Spinal cord (tissue), 10 donors: Measurements from ENCODE around the gene SLC26A2. TPM values are rescaled to one million over a fixed set of nuclear protein-coding genes. Genes with fewer than 3 reads are reported as not detected.

Source experiments
- DNase-seq, 6 donors: peaks; one replicate each; pipeline versions ENCODE4 v3.0.0 to v3.0.0-alpha.2; 2013 to 2015; ENCODE audit warnings: low spot score in 6 of 6, low read depth in 4 of 6
- H3K27ac ChIP-seq: one replicate; pipeline ENCODE4 v1.5.1; 2013; ENCODE audit warnings: low read depth, low read length, control low read depth
- H3K27me3 ChIP-seq: one replicate; pipeline ENCODE4 v1.6.1; 2013; ENCODE audit warnings: low read length; ENCODE audit not compliant: control insufficient read depth, insufficient read depth
- H3K36me3 ChIP-seq: one replicate; pipeline ENCODE4 v1.6.1; 2013; ENCODE audit warnings: low read length; ENCODE audit not compliant: control insufficient read depth, insufficient read depth
- H3K4me1 ChIP-seq: one replicate; pipeline ENCODE4 v1.6.1; 2013; ENCODE audit warnings: low read length; ENCODE audit not compliant: control insufficient read depth, insufficient read depth
- H3K4me3 ChIP-seq: one replicate; pipeline ENCODE4 v1.5.1; 2013; ENCODE audit warnings: low read depth, low read length, control low read depth
- H3K9me3 ChIP-seq: one replicate; pipeline ENCODE4 v1.6.1; 2013; ENCODE audit warnings: low read length; ENCODE audit not compliant: control insufficient read depth, insufficient read depth
- WGBS: methylation state at CpG from one replicate; pipeline ENCODE4 v1.1.5; 2013; ENCODE audit warnings: missing lambda C conversion rate; ENCODE audit not compliant: insufficient coverage; 5-methylcytosine and 5-hydroxymethylcytosine counted together
- long read RNA-seq, 4 donors: transcript quantifications; one replicate each; lab custom pipeline, GENCODE V29; 2026
- polyA plus RNA-seq, 2 donors: library from polyadenylated mRNA; unstranded; fragments of 120-200 nt; gene quantifications; one replicate each; pipeline ENCODE4 v1.2.1, GENCODE V29; 2013; ENCODE audit not compliant: insufficient read length in 2 of 2
- total RNA-seq, 2 donors: library from RNA; depleted of rRNA in 1 of 2; stranded (reverse); fragments of 120-200 nt in 1 of 2; fragments of >200 nt in 1 of 2; gene quantifications; one replicate each; pipeline versions ENCODE4 v1.2.3 to v1.2.4, GENCODE V29; 2013 to 2014
- donor health status: healthy.

SLC26A2 gene
- total RNA-seq, result 100 to 1,000 TPM in 1 of 2 donors, 10 to 100 TPM in 1; 85.6 to 173 TPM
- polyA plus RNA-seq, result 10 to 100 TPM in 1 of 2 donors, 1 to 10 TPM in 1; 9.3 to 18.0 TPM
- long read RNA-seq, donor 1, partial matches to known transcripts, result 15 of 15 reads
- long read RNA-seq, donor 1, other reads (novel, unspliced or antisense), result 0 of 15 reads
- long read RNA-seq, donor 2, full-length matches to known transcripts, result 1 of 1 reads
- long read RNA-seq, donor 2, partial matches to known transcripts, result 0 of 1 reads
- long read RNA-seq, donor 2, other reads (novel, unspliced or antisense), result 0 of 1 reads
- long read RNA-seq, donor 3, full-length matches to known transcripts, result 3 of 3 reads
- long read RNA-seq, donor 3, partial matches to known transcripts, result 0 of 3 reads
- long read RNA-seq, donor 3, other reads (novel, unspliced or antisense), result 0 of 3 reads
- long read RNA-seq, donor 4, full-length matches to known transcripts, result 3 of 3 reads
- long read RNA-seq, donor 4, partial matches to known transcripts, result 0 of 3 reads
- long read RNA-seq, donor 4, other reads (novel, unspliced or antisense), result 0 of 3 reads

DNA sequence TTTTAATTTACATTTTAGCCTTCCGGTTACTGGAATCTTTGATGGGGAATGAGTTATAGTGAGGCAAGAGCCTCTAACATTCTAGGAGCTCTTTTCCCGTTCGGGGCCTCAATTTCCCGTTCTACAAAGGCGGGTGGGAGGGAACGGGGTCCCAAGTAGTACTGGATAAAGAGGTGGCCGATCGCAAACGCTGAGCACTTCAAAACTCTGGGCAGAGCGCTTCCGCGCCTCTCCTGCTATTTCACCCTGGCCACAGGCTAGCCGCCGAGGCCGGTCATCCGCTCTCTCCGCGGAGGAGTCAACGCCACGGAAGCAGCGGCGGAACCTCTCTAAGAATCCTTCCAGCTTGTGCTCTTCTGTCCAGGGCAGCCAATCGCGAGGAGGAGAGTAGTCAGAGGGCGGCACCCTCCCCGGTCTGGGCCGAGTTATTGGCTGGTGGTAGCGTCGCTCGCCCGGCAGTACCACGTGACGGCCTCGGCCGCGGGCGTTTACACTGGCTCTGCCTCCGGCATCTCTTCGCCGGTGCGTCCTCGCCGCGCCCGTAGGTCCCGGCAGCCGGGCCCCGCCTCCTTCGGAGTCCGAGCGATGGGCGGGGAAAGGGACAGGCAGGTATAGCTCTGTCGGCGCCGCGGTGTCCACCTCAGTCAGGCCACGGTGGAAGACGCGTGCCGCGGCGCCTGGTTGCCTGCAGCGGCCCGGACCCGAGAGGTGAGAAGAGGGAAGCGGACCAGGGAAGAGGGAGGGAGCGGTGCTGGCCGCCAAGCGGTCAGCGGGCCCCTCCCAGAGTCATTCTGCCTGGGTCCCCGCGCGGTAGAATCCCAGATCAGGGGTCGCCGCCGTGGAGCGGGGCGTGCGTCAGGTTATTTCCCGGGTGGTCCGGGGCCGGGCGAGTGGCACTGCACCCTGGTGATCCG lies at the start of gene SLC26A2:
TSS of gene SLC26A2 (plus strand) at position 487 of the 914 bp plus-strand sequence. CDS start 16,895 bp downstream, outside the sequence.
- peak within 1 kb of the TSS; percentile 84 for H3K27ac ChIP-seq
- H3K36me3 ChIP-seq, result no peaks in the 10 kb centered on the region
- WGBS, result 0% methylated on average over 82 of the region's 84 CpGs
- peak; percentile 86 to 99 (median 95) for DNase-seq
- no peaks in the 10 kb centered on the region for H3K9me3 ChIP-seq
- H3K27me3 ChIP-seq, result no peaks in the 10 kb centered on the region
- peak within 1 kb of the TSS; percentile 88 for H3K4me3 ChIP-seq
- peaks cover 15% of the 10 kb centered on the region for H3K4me1 ChIP-seq

GRCh38 chr5:149911031-149911430 lies 49.5 kb upstream of the SLC26A2 start:
- no peaks in the 10 kb centered on the region for H3K9me3 ChIP-seq
- DNase-seq, result no peak
- no peak overlapping the region for H3K4me3 ChIP-seq
- no peaks in the 10 kb centered on the region for H3K27me3 ChIP-seq
- no CpG with 5 or more reads among the region's 1 CpG for WGBS
- no peak overlapping the region for H3K27ac ChIP-seq
- no peaks in the 10 kb centered on the region for H3K4me1 ChIP-seq
- no peaks in the 10 kb centered on the region for H3K36me3 ChIP-seq

GRCh38 chr5:149912226-149912871 lies 48.2 kb upstream of the SLC26A2 start:
- H3K4me1 ChIP-seq, result no peaks in the 10 kb centered on the region
- DNase-seq, result no peak
- WGBS, result 89% methylated on average over 2 of the region's 3 CpGs
- H3K27me3 ChIP-seq, result no peaks in the 10 kb centered on the region
- H3K36me3 ChIP-seq, result no peaks in the 10 kb centered on the region
- no peak overlapping the region for H3K27ac ChIP-seq
- H3K9me3 ChIP-seq, result no peaks in the 10 kb centered on the region
- H3K4me3 ChIP-seq, result no peak overlapping the region

DNA sequence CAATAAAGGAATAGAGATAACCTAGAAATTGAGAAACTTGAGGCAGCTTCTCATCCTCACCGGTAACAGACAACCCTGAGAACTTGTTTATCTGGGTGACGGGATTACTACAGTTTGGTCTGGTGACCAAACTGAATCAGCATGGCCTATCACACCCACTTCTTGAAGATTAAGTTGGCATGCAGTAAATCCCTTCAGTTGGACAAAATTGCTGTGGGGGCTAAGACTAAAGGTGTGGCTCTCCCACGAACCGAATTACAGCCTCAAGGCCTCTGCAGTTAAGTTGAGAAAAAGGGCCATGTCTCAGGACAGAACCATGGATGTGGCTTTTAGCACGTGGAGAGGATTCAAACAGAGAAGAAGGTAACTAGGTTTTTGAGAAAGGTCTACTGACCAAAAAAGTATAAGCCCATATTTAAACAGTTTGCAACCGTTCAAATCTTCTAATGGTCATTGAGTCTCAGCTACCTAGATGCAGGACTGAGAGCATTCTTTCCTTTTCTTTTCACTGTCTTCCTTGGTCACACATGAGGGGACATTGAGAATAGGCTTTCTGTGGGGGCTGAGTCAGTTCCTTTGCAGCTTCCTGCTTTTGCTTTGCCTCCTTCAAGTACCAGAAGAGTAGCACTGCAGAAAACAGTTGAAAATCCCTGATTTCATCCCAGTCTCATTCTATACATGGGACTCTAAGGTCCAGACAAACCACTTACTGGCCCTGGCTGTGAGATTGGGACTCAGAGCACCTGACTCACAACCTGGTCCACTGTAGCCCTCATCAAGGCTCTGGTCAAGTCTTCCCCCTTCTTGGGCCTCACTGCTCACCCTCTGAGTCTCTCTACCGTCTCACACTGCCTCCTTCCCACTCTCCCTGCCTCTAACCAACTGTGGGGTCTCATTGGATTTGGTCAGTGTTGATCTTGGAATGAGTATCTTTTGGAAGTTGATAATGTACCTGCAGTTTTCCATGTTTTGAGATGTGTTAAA lies 46.8 kb upstream of the SLC26A2 start:
- H3K4me1 ChIP-seq, result no peaks in the 10 kb centered on the region
- H3K27ac ChIP-seq, result no peak overlapping the region
- no peaks in the 10 kb centered on the region for H3K9me3 ChIP-seq
- no peak overlapping the region for H3K4me3 ChIP-seq
- WGBS, result 72% methylated on average over 3 of the region's 7 CpGs
- H3K36me3 ChIP-seq, result no peaks in the 10 kb centered on the region
- H3K27me3 ChIP-seq, result no peaks in the 10 kb centered on the region
- DNase-seq, result no peak

DNA sequence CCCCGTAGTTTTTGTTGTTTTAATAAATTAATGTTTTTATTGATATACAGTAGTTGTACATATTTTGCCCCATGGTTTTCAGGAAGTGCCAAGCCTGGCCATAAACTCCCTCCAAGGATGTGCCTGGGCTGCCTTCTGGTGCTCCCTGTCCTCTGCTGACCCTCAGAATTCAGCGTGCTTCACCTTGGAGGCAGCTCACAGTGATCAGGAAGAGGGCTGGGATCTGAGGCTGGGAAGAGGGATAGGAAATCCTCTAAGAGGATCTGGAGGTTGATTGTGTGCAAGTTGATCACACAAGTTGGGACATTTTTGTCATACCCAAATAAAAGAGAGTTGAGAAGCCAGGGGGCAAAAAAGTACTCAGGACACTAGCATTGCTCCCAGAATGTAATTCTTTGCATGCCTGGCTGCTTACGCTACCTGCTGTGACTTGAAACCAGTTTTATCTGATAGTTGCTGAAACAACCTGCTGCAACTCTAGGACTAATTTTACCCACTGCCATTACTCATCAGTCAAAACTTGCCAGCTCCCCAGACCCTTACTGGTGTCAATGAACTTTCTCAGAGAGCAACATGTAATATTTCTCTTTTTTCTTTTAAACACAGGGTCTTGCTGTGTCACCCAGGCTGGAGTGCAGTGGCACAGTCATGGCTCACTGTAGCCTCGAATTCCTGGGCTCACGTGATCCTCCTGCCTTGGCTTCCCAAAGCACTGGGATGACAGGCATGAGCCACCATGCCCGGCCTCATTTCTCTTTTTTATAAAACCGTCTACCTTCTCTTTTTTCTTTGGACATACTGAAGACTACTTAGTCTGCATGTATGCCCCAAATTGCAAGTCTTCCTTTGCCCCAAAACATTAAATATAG lies 44.9 kb upstream of the SLC26A2 start:
- H3K27me3 ChIP-seq, result no peaks in the 10 kb centered on the region
- 90% methylated on average over 6 of the region's 7 CpGs for WGBS
- no peaks in the 10 kb centered on the region for H3K36me3 ChIP-seq
- DNase-seq, result no peak
- H3K4me3 ChIP-seq, result no peak overlapping the region
- H3K4me1 ChIP-seq, result no peaks in the 10 kb centered on the region
- H3K27ac ChIP-seq, result no peak overlapping the region
- H3K9me3 ChIP-seq, result no peaks in the 10 kb centered on the region

DNA sequence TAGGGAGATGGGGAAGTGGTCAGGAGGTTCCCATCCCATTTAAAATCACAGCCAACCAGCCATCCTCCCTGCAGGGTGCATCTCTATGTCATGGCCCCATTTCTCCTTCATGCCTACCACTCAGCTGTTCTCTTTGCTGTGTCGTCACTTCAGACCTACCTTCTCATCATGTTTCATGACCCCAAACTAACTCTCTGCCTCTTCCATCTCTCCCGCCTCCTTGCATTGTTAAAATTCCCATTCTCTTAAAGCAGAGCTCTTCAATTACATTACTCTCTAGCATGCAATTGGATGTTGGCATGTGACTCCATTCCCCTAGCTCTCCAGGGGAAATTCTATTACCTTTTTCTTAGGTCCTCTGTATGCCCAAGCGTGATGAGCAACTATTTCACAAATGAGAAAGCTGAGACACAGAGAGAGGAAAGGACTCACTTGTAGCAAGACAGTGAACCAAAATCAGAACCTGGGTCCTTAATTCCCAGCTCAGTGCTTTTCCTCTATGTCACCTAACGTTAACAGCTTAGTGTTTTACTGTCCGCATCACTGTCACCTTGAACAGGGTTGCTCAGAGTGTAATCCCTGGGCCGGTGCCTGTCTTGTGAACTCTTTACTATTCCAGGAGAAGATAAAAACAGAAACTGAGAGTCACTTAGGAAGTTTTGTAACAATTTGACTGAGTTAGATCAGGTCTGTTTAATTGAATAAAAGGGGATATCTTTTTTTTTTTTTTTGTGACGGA lies 44.1 kb upstream of the SLC26A2 start:
- Histone ChIP-seq H3K27me3 (no peaks in the 10 kb centered on the region), H3K4me1 (no peaks in the 10 kb centered on the region), H3K4me3 (no peak overlapping the region), H3K27ac (no peak overlapping the region), H3K9me3 (no peaks in the 10 kb centered on the region), H3K36me3 (no peaks in the 10 kb centered on the region)
- 78% methylated on average over 6 of the region's 7 CpGs for WGBS
- peak in 1 of 6 donors; percentile 51 for DNase-seq

DNA sequence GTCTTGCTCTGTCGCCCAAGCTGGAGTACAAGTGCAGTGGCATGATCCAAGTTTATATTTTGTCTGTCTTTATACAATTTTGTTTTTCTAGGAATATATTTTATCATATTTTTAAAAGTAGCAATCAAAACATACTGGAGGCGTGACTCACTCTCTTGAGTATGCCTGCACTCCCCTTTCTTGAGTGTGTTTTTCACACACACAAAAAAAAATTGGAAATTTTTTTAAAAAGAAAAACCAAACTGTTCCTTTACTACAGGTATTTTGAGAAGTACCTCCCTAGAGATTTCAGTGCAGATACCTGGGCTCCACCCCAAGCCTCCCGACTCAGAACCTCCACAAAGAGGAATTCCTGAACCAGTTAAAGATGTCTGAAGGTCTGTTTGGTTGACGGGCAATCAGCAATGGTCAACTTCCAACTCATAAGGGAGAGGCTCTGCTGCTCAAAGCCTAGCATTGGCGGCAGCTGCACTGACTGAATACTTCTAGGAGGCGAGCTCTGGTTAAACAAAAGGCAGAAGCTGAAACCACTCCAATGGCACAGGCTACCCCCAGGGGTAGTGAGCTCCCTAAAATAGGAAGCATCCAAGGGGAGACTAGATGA lies 43.4 kb upstream of the SLC26A2 start:
- DNase-seq, result no peak
- Histone ChIP-seq H3K4me3 (no peak overlapping the region), H3K27me3 (no peaks in the 10 kb centered on the region), H3K9me3 (no peaks in the 10 kb centered on the region), H3K27ac (no peak overlapping the region), H3K36me3 (no peaks in the 10 kb centered on the region), H3K4me1 (no peaks in the 10 kb centered on the region)
- WGBS, result 80% methylated on average over 2 of the region's 6 CpGs
